Subcutaneous adipose tissue (tissue), 4 donors: ENCODE results near the gene GRM8. TPM values are rescaled to one million over a fixed set of nuclear protein-coding genes. Genes with fewer than 3 reads are reported as not detected.

Experiments used
- CTCF ChIP-seq: fragments of 450-650 bp; IDR thresholded peaks from one replicate; pipeline ENCODE4 v1.5.1; 2016; ENCODE audit warnings: low read depth, mild to moderate bottlenecking, control low read depth, antibody characterized with exemption, moderate library complexity
- total RNA-seq, 4 donors: library from RNA; depleted of rRNA; stranded (reverse); fragments of >200 nt; gene quantifications; one replicate each; pipeline ENCODE4 v1.1.0, GENCODE V29; 2016

Gene GRM8
- total RNA-seq, 4 donors from 2014 or later = not detected

GRCh38 chr7:126487728-126488442, 764.9 kb downstream of the GRM8 start:
- no peak for TF ChIP-seq CTCF

GRCh38 chr7:126486806-126487205, 765.9 kb downstream of the GRM8 start:
- no peak for TF ChIP-seq CTCF

- TF ChIP-seq CTCF = no peak
Measured at GRCh38 chr7:126485791-126486190, 767.0 kb downstream of the GRM8 start.

- TF ChIP-seq CTCF = no peak
Measured at GRCh38 chr7:126483972-126484371, 768.8 kb downstream of the GRM8 start.

- no peak for TF ChIP-seq CTCF
Measured at GRCh38 chr7:126472825-126473224, 779.9 kb downstream of the GRM8 start.

GRCh38 chr7:126462405-126462804, 790.3 kb downstream of the GRM8 start:
- no peak for TF ChIP-seq CTCF

GRCh38 chr7:126460664-126461063, 792.1 kb downstream of the GRM8 start:
- TF ChIP-seq CTCF = no peak
